GM19467 (cell line): Measurements from ENCODE around the gene RLN2.
"Not testable (repeated sequence)": the region's sequence is repeated elsewhere in the genome, so short reads cannot be mapped to it uniquely, and the experiment has no call there.

Experiments used
- ATAC-seq: cut with Tn5 transposase; IDR thresholded peaks from one replicate; pipeline ENCODE4 v1.9.1; 2021; ENCODE audit warnings: mild to moderate bottlenecking, moderate library complexity; ENCODE audit not compliant: unreplicated experiment

The RLN2 gene, protein sequence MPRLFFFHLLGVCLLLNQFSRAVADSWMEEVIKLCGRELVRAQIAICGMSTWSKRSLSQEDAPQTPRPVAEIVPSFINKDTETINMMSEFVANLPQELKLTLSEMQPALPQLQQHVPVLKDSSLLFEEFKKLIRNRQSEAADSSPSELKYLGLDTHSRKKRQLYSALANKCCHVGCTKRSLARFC

GRCh38 chr9:5303840-5304795 lies at the start of gene RLN2:
RLN2 (minus strand) TSS chr9:5304716; CDS start chr9:5304580, 136 bp downstream.
- ATAC-seq: peak; percentile 100

DNA sequence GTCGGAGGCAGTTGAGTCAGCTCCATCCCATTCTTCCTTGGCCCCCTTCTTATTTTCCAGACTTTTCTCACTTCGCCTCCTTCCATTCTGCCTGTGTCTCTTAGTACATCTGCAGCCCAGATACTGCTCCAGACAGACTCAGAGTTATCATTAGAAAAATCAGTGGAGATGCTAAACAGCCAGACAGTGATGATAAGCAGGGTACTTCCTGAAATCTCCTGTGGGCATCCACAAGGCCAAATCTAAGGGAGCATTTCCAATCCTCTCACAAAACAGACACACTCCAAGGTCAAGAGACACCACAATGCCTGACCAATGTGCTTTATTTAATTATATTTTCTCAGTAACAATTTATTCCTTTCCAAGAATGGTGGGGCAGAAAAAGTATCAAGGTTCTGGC lies 49.7 kb upstream of the RLN2 start:
- ATAC-seq: no peak

GRCh38 chr9:5352637-5353248 lies 48.2 kb upstream of the RLN2 start:
- ATAC-seq: no peak

GRCh38 chr9:5338992-5339981 lies 34.8 kb upstream of the RLN2 start, which contains the start of gene RLN1:
RLN1 (minus strand) TSS chr9:5339876; CDS start chr9:5339746, 130 bp downstream.
- peak; percentile 99 for ATAC-seq

DNA sequence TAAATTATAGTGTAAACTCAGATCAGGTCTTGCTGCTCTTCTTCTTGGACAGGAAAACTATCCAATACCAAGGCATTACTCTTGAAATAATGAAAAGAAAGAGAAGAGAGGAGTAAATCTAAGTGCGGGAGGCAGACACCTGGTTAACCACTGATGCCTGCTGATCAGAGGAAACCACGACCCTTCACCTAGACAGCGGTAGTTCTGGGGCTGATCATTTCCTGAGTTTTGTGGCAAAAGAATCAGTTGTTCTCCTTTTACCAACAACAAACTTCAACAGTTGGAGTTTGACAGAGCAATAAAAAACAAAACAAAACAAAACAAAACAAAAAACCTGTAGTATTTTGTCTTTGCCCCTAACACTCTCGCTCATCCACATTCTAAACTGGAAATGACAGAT lies 32.2 kb upstream of the RLN2 start:
- no peak for ATAC-seq

DNA sequence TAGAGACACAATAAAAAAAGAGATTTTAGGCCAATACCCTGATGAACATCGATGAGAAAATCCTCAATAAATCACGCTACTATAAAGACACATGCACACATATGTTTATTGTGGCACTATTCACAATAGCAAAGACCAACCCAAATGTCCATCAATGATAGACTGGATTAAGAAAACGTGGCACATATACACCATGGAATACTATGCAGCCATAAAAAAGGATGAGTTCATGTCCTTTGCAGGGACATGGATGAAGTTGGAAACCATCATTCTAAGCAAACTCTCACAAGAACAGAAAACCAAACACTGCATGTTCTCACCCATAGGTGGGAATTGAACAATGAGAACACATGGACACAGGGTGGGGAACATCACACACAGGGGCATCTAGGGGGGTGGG lies 26.8 kb upstream of the RLN2 start:
- ATAC-seq: not testable (repeated sequence)

DNA sequence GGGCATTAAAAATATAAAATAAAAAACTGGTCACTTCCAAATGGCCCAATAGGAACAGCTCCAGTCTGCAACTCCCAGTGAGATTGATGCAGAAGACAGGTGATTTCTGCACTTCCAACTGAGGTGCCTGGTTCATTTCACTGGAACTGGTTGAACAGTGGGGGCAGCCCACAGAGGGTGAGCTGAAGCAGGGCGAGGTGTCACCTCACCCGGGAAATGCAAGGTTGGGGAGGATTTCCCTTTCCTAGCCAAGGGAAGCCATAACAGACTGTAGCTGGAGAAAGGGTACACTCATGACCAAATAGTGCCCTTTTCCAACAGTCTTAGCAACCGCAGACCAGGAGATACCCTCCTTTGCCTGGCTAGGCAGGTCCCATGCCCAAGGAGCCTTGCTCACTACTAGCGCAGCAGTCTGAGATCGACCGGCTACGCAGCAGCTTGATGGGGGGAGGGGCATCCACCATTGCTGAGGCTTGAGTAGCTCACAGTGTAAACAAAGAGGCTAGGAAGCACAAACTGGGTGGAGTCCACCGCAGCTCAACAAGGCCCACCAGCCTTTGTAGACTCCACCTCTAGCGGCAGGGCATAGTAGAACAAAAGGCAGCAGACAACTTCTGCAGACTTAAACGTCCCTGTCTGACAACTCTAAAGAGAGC lies 22.5 kb upstream of the RLN2 start:
- no peak for ATAC-seq

DNA sequence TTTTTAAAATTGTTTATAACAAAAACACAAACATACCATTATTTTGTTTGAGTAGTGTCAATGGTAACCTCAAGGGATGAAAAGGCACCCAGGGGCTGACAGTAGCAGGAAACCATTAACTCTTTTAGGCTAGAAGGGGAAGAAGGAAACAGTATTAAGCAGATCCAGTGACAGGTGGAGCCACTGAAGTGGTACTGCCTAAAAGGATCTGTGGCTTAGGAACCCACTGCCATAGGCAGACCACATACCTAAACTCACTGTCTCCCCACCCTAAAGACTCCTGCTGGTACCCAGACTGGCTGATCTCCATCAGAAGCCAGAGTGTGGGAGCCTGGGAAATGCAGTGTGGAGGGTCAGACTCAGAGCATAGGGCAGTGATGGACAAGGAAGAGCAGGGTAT lies 21.7 kb upstream of the RLN2 start:
- no peak for ATAC-seq

DNA sequence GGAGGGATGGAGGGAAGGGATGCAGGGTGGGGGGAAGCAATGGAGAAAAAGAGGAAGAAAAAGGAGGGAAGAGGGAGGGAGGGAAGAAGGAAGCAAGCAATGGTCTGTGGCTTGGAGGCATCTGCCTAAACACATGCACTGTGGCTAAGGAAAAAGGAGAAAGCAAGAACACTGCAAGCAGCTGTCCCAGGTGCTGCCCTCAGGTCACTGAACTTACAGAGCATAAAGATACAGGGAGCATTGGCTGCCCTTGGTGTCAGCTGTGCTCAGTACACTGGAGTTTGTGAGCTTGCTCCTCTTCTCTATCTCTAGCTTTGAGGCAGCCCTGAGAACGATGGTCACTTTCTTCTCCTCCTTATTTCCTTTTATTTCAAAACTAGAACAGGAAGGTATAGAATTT lies 17.1 kb upstream of the RLN2 start:
- ATAC-seq: not testable (repeated sequence)

- ATAC-seq: no peak
These were observed 16.5 kb upstream of the RLN2 start for GRCh38 chr9:5321058-5321457.

GRCh38 chr9:5316406-5316805 lies 11.9 kb upstream of the RLN2 start:
- not testable (repeated sequence) for ATAC-seq

DNA sequence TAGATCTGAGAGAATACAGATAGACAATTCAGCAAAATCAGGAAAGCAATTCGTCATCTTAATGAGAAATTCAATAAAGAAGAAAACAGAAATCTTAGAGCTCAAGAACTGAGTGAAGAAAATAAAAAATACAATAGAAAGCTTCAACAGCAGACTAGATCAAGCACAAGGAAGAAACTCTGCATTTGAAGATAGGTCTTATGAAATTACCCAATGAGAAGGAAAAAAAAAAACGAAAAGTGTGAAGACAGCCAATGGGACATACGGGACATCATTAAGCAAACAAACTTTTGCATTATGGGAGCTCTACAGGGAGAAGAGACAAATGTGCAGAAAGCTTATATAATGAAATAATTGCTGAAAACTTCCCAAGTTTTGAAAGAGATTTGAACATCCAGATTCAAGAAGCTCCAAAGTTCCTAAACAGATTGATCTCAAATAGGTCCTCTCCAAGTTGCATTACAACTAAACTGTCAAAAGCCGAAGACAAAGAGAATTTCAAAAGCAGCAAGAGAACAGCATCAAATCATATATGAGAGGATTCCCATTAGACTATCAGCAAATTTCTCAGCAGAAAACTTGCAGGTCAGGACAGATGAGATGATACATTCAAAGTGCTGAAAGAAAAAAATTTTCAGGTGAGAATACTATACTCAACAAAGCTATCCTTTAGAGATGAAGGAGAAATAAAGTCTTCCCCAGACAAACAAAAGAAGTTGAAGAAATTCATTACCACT lies 10.8 kb upstream of the RLN2 start:
- ATAC-seq: no peak

DNA sequence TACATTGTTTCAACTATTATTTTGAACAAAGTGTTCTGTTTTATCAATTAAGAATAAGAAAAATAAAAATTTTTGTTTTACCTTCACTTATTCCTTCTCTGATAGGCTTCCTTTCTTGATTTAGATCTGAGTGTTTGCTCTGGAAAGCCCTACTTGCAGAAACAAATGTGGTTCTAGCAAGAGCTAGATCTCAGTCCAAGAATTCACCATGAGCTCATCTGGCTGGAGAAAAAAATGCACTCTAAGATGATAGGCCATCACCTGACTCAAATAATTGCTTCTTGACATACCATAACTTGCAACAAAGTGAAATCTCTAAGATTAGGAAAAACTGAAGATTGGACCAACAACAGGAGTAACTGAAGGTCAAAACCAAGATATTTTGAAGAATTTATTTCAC lies 6.3 kb upstream of the RLN2 start:
- ATAC-seq: no peak

GRCh38 chr9:5305741-5306140 lies 1.2 kb upstream of the RLN2 start:
- ATAC-seq: no peak

GRCh38 chr9:5301544-5301943 lies 3.0 kb downstream of the RLN2 start:
- no peak for ATAC-seq

- ATAC-seq: no peak
These were observed 12.4 kb downstream of the RLN2 start for GRCh38 chr9:5292141-5292540.

DNA sequence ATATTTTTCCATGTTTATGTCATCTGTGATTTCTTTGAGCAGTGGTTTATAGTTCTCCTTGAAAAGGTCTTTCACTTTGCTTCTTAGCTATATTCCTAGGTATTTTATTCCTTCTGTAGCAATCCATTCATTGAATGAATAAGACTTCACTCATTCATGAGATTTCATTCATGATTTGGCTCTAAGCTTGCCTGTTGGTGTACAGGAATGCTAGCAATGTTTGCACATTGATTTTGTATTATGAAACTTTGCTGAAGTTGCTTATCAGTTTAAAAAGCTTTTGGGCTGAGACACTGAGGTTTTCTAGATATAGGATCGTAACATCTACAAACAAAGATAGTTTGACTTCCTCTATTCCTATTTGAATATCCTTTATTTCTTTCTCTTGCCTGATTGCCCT lies 15.9 kb downstream of the RLN2 start:
- no peak for ATAC-seq

DNA sequence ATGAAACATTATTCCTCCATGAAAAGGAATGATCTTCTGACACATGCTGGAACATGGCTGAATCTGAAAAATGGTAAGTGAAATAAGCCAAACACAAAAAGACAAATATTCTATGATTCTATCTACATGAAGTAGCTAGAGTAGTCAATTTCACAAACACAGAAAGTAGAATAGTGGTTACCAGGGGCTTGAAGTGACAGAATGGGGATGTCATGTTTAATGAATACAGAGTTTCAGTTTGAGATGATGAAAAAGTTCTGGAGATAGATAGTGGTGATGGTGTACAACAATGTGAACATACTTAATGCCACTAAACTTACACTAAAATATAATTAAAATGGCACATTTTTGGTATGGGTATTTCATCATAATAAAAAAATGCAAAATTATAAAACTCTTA lies 18.3 kb downstream of the RLN2 start:
- ATAC-seq: no peak

GRCh38 chr9:5278486-5278885 lies 26.0 kb downstream of the RLN2 start:
- ATAC-seq: no peak
